H9 (cell line): ENCODE results near the gene TMEM191C. TPM values are rescaled to one million over a fixed set of nuclear protein-coding genes. Genes with fewer than 3 reads are reported as not detected.
"Not testable (repeated sequence)": the region's sequence is repeated elsewhere in the genome, so short reads cannot be mapped to it uniquely, and the experiment has no call there.

Experiments
- DNase-seq: peaks from one replicate; pipeline ENCODE4 v3.0.0-alpha.2; 2017
- H2AFZ ChIP-seq: one replicate; pipeline ENCODE4 v1.6.1; 2013; ENCODE audit warnings: mild to moderate bottlenecking, low read length, control low read depth, moderate library complexity
- H2AK5ac ChIP-seq: 2 replicates; pipeline ENCODE4 v1.6.1; 2013; ENCODE audit warnings: low read length, control low read depth, mixed read lengths; ENCODE audit not compliant: insufficient read length
- H2BK120ac ChIP-seq: one replicate; pipeline ENCODE4 v1.6.1; 2013; ENCODE audit warnings: low read depth, mild to moderate bottlenecking, low read length, control low read depth, inconsistent platforms; ENCODE audit not compliant: poor library complexity, severe bottlenecking
- H2BK12ac ChIP-seq: 2 replicates; pipeline ENCODE4 v1.6.1; 2013; ENCODE audit warnings: low read length, control low read depth, mixed read lengths, low read depth; ENCODE audit not compliant: insufficient read length
- H2BK15ac ChIP-seq: 2 replicates; pipeline ENCODE4 v1.6.1; 2013; ENCODE audit warnings: low read depth, low read length, control low read depth
- H2BK20ac ChIP-seq: one replicate; pipeline ENCODE4 v1.6.1; 2013; ENCODE audit warnings: low read depth, mild to moderate bottlenecking, low read length, control low read depth, inconsistent platforms; ENCODE audit not compliant: poor library complexity, severe bottlenecking
- H2BK5ac ChIP-seq: 2 replicates; pipeline ENCODE4 v1.6.1; 2013; ENCODE audit warnings: low read length, control low read depth, mixed read lengths; ENCODE audit not compliant: insufficient read length
- H3K14ac ChIP-seq: 2 replicates; pipeline ENCODE4 v1.6.1; 2013; ENCODE audit warnings: low read length, control low read depth; ENCODE audit not compliant: insufficient read depth
- H3K18ac ChIP-seq: 2 replicates; pipeline ENCODE4 v1.6.1; 2013; ENCODE audit warnings: low read depth, mild to moderate bottlenecking, mixed read lengths, low read length, control low read depth; ENCODE audit not compliant: insufficient read length
- H3K23ac ChIP-seq: 2 replicates; pipeline ENCODE4 v1.6.1; 2013; ENCODE audit warnings: low read length, control low read depth, mixed read lengths, low read depth; ENCODE audit not compliant: insufficient read length
- H3K23me2 ChIP-seq: 2 replicates; pipeline ENCODE4 v1.6.1; 2013; ENCODE audit warnings: low read depth, mild to moderate bottlenecking, mixed read lengths, low read length, control low read depth; ENCODE audit not compliant: insufficient read length, poor library complexity, severe bottlenecking
- H3K27ac ChIP-seq: 2 replicates; pipeline ENCODE4 v1.5.1; 2013; ENCODE audit warnings: low read length, control low read depth, mixed read lengths, low read depth; ENCODE audit not compliant: insufficient read length
- H3K27me3 ChIP-seq: 2 replicates; pipeline ENCODE4 v1.6.1; 2013; ENCODE audit warnings: low read length, control low read depth, inconsistent platforms; ENCODE audit not compliant: insufficient read depth
- H3K4ac ChIP-seq: 2 replicates; pipeline ENCODE4 v1.6.1; 2013; ENCODE audit warnings: low read depth, mild to moderate bottlenecking, control low read depth, inconsistent platforms, low read length, moderate library complexity
- H3K4me1 ChIP-seq: 2 replicates; pipeline ENCODE4 v1.6.1; 2013; ENCODE audit warnings: low read length, control low read depth, inconsistent platforms; ENCODE audit not compliant: insufficient read depth
- H3K4me2 ChIP-seq: 2 replicates; pipeline ENCODE4 v1.6.1; 2013; ENCODE audit warnings: low read length, control low read depth, mixed read lengths; ENCODE audit not compliant: insufficient read length, insufficient read depth
- H3K56ac ChIP-seq: 2 replicates; pipeline ENCODE4 v1.6.1; 2013; ENCODE audit warnings: low read depth, mild to moderate bottlenecking, mixed read lengths, low read length, control low read depth; ENCODE audit not compliant: insufficient read length
- H3K79me1 ChIP-seq: 2 replicates; pipeline ENCODE4 v1.6.1; 2013; ENCODE audit warnings: low read depth, mild to moderate bottlenecking, moderate library complexity, low read length, control low read depth, inconsistent platforms; ENCODE audit not compliant: insufficient read depth, poor library complexity, severe bottlenecking
- H3K79me2 ChIP-seq: 2 replicates; pipeline ENCODE4 v1.6.1; 2013; ENCODE audit warnings: low read length, control low read depth, inconsistent platforms; ENCODE audit not compliant: insufficient read depth
- H3K9ac ChIP-seq: 2 replicates; pipeline ENCODE4 v1.6.1; 2013; ENCODE audit warnings: low read length, control low read depth, mixed read lengths; ENCODE audit not compliant: insufficient read length; ENCODE audit errors: extremely low read depth
- H3K9me3 ChIP-seq: one replicate; pipeline ENCODE4 v1.6.1; 2013; ENCODE audit warnings: low read depth, low read length, inconsistent platforms; ENCODE audit not compliant: control insufficient read depth
- H3T11ph ChIP-seq: one replicate; pipeline ENCODE4 v1.6.1; 2013; ENCODE audit warnings: mild to moderate bottlenecking, low read length, control low read depth, inconsistent platforms
- H4K20me1 ChIP-seq: one replicate; pipeline ENCODE4 v1.6.1; 2013; ENCODE audit not compliant: control insufficient read depth, insufficient read length, insufficient read depth
- H4K5ac ChIP-seq: 2 replicates; pipeline ENCODE4 v1.6.1; 2013; ENCODE audit warnings: low read depth, mild to moderate bottlenecking, mixed read lengths, low read length, control low read depth; ENCODE audit not compliant: insufficient read length
- H4K8ac ChIP-seq: replicated peaks from 2 replicates; pipeline ENCODE4 v1.6.1; 2013; ENCODE audit warnings: low read length, control low read depth, mixed read lengths, low read depth; ENCODE audit not compliant: insufficient read length
- H4K91ac ChIP-seq: 2 replicates; pipeline ENCODE4 v1.6.1; 2013; ENCODE audit warnings: low read depth, mild to moderate bottlenecking, moderate library complexity, mixed read lengths, low read length, control low read depth; ENCODE audit not compliant: insufficient read length
- H3K27ac Mint-ChIP-seq, 3 experiments: 2 replicates in 2 of 3; 3 replicates in 1 of 3; pipeline ENCODE4 v1.8.0; 2020 to 2021; ENCODE audit warnings: mixed read lengths in 3 of 3, mild to moderate bottlenecking in 1 of 3, moderate library complexity in 1 of 3
- H3K27me3 Mint-ChIP-seq: 2 replicates; pipeline ENCODE4 v1.8.0; 2021; ENCODE audit warnings: low read depth, mild to moderate bottlenecking, moderate library complexity, mixed read lengths
- H3K36me3 Mint-ChIP-seq, 3 experiments: 2 replicates in 2 of 3; 3 replicates in 1 of 3; pipeline ENCODE4 v1.8.0; 2020 to 2021; ENCODE audit warnings: low read depth in 3 of 3, mixed read lengths in 3 of 3; ENCODE audit not compliant: insufficient read depth in 1 of 3
- H3K4me1 Mint-ChIP-seq, 2 experiments: 2 replicates each; pipeline ENCODE4 v1.8.0; 2020; ENCODE audit warnings: mixed read lengths in 2 of 2
- H3K4me3 Mint-ChIP-seq, 2 experiments: 2 replicates in 1 of 2; 3 replicates in 1 of 2; pipeline ENCODE4 v1.8.0; 2020 to 2021; ENCODE audit warnings: mild to moderate bottlenecking in 2 of 2, mixed read lengths in 2 of 2, moderate library complexity in 1 of 2
- H3K9me3 Mint-ChIP-seq, 2 experiments: 2 replicates in 1 of 2; 3 replicates in 1 of 2; pipeline ENCODE4 v1.8.0; 2020; ENCODE audit warnings: mild to moderate bottlenecking in 2 of 2, mixed read lengths in 2 of 2, moderate library complexity in 1 of 2
- WGBS: extraction: QIAGEN DNeasy Blood & Tissue Kit; methylation state at CpG from one replicate; pipeline ENCODE4 v1.1.7; 2013; ENCODE audit warnings: missing lambda C conversion rate, low lambda C conversion rate, mixed read lengths; ENCODE audit not compliant: insufficient read length; ENCODE audit errors: extremely low coverage; 5-methylcytosine and 5-hydroxymethylcytosine counted together
- total RNA-seq: library from RNA; stranded (reverse); gene quantifications from 2 replicates; pipeline ENCODE4 v1.2.1, GENCODE V29; 2021

Gene TMEM191C
- total RNA-seq, 1 experiment from 2014 or later = 4.2 TPM

DNA sequence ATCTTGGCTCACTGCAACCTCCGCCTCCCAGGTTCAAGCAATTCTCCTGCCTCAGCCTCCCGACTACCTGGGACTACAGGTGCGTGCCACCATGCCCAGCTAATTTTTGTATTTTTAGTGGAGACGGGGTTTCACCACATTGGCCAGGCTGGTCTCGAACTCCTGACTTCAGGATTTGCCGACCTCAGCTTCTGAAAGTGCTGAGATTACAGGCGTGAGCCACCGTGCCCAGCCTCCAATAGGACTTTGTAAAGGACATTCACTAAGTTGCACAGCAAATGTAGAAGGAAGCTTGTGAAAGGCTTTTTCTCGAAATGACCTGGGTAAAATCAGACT is 12.2 kb upstream of the TMEM191C start:
- not testable (repeated sequence) for H3K4me3 Mint-ChIP-seq, H3K4ac ChIP-seq, H3K14ac ChIP-seq, H3K79me2 ChIP-seq, H2BK15ac ChIP-seq, H3K23ac ChIP-seq, H4K8ac ChIP-seq, H2BK12ac ChIP-seq, H3K27me3 ChIP-seq, H4K20me1 ChIP-seq, H3K36me3 Mint-ChIP-seq, H3K4me2 ChIP-seq, H2AK5ac ChIP-seq, H3T11ph ChIP-seq, H3K27ac ChIP-seq, H3K23me2 ChIP-seq, H4K91ac ChIP-seq, H3K79me1 ChIP-seq, H3K9me3 ChIP-seq, H3K27me3 Mint-ChIP-seq, H2BK5ac ChIP-seq, H3K56ac ChIP-seq, H3K9me3 Mint-ChIP-seq, H3K18ac ChIP-seq, H3K4me1 ChIP-seq, H2BK20ac ChIP-seq, H2BK120ac ChIP-seq, DNase-seq, H3K9ac ChIP-seq, H2AFZ ChIP-seq, H4K5ac ChIP-seq
- peak overlapping the region in 1 of 3 experiments; percentile 70; a peak in 2 of 7 replicates for H3K27ac Mint-ChIP-seq
- no CpG with 5 or more reads among the region's 9 CpGs for WGBS
- H3K4me1 Mint-ChIP-seq = peaks cover 18 to 28% of the 10 kb centered on the region in 2 experiments
